ENCODE results near the gene IGLON5.

The IGLON5 gene

DNA sequence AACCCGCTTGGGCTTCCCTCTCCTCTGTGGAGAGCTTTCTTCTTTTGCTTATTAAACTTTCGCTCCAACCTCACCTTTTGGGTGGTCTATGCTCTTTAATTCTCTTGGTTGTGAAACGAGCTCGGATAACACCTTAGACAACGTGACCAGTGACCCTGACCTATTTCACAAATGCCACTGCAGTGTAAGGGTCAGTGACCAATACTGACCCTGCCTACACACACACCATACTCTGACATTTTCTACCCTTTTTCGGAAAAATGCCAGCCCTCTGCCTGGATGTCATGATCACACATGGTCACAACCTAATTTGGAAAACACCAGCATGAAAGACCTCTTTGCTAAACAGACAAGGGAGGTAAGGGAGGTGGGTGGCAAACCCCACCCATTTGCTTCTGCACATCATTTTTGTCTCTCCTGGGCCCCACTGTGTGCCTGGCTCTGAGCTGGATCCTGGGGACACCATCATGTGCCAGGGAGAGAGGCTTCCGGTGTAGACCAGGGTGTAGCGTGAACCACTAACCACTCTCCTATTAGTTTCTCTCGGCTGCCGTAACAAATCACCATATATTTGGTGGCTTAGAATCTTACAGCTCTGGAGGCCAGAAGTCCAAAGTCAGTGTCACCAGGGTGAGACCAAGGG is 44.8 kb downstream of the IGLON5 start:
- TF ChIP-seq, protein P1, sequence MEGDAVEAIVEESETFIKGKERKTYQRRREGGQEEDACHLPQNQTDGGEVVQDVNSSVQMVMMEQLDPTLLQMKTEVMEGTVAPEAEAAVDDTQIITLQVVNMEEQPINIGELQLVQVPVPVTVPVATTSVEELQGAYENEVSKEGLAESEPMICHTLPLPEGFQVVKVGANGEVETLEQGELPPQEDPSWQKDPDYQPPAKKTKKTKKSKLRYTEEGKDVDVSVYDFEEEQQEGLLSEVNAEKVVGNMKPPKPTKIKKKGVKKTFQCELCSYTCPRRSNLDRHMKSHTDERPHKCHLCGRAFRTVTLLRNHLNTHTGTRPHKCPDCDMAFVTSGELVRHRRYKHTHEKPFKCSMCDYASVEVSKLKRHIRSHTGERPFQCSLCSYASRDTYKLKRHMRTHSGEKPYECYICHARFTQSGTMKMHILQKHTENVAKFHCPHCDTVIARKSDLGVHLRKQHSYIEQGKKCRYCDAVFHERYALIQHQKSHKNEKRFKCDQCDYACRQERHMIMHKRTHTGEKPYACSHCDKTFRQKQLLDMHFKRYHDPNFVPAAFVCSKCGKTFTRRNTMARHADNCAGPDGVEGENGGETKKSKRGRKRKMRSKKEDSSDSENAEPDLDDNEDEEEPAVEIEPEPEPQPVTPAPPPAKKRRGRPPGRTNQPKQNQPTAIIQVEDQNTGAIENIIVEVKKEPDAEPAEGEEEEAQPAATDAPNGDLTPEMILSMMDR (conservative IDR thresholded peaks at IDR 0.05; ENCODE audit: low read length) = no peak
- DNase-seq (ENCODE audit: low read depth) = no peak
- H3K4me3 ChIP-seq (ENCODE audit: low read length) = no peak overlapping the region

DNA sequence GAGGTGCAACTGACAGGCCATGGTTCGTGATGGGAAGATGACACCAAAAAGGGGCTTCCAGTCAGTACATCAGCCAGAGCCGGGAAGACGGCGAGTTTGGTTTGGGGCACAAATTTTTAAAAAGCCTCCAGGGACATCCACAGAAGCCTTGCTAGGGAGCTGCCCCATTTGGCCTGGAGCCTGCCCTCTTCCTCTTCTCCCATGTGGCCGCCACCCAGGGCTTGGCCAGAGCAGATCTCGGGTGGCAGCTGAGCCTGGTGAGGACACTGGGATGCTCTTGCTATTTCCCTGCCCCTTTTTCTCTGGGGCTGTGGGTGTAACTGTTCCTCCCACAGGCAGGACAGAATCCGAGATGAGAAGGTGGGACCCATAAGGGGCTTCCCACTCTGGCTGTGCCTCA is 46.5 kb downstream of the IGLON5 start:
- no peak for DNase-seq (ENCODE audit: low read depth)
- no peak overlapping the region for H3K4me3 ChIP-seq (ENCODE audit: low read length)
- TF ChIP-seq, protein P1 (conservative IDR thresholded peaks at IDR 0.05; ENCODE audit: low read length) = no peak

DNA sequence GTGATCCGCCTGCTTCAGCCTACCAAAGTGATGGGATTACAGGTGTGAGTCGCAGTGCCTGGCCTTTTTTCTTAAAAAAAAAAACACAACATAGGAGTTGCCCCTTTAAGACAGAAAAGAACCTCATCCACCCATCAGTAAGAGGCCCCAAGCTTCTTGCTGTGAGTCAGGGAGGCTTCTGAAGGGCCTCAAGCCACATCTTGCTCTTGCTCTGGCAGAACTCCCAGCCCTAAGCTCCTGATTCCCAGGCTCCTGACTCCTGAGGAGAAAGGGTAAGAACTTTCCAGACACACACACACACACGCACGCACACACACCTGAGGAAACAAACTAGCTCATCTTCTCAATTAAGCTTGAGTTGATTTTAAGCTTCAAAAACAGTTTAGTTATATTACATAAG is 47.9 kb downstream of the IGLON5 start:
- no peak overlapping the region for H3K4me3 ChIP-seq (ENCODE audit: low read length)
- peak; percentile 90 for DNase-seq (ENCODE audit: low read depth)
- TF ChIP-seq, protein P1 (conservative IDR thresholded peaks at IDR 0.05; ENCODE audit: low read length) = no peak

DNA sequence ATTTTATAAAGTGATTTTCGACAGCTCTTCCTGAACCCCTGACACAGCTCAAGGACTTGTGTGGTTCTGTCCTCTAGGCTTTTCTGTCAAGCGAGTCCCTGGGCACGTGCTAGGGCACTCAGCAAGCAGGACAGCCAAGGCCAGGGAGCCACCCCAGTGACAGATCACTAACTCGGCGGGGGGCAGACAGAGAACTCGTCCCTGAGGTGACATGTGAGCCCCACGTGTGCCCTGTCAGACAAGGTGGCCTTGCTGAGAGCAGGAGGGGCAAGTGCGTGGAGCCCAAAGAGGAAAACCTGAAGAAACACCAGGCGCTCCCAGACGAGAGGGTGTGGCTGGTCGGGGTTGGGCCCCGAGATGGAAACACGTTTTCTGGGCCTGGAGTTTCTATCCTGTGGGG is 49.8 kb downstream of the IGLON5 start:
- H3K4me3 ChIP-seq (ENCODE audit: low read length) = no peak overlapping the region
- TF ChIP-seq, protein P1 (conservative IDR thresholded peaks at IDR 0.05; ENCODE audit: low read length) = no peak
- DNase-seq (ENCODE audit: low read depth) = no peak

DNA sequence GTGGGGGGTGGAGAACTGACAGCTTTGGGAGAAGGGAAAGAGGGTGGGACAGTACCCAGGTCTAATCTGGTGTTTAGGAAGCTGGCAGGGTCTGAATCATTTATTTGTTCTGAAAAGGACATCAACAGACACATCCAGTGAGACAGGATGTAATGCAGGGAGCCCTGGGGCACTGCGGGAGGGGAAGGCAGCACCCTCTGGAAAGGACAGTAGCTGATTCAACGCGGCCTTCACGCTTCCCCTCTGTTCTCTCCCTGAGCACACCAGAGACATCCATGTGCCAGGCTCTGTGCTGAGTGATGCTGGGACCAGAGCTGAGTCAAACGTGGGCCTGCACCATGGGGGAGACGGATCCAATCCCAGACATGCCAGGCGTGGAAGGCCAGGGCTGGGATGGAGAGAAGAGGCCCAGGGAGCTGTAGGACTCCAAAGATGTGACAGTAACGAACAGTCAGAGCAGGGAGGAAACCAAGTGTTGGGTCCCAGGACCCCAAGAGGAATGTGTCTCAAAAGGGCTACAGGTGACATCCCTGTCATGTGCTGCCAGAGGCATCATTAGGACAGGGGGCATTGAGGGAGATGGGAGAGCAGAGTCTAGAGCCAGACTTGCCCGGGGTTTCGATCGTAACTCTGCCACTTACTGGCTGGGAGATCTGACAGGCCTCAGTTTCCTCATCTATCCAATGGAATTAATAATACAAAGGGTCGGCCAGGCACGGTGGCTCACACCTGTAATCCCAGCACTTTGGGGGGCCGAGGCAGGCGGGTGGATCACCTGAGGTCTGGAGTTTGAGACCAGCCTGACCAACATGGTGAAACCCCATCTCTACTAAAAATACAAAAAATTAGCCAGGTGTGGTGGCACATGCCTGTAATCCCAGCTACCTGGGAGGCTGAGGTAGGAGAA is 53.0 kb downstream of the IGLON5 start:
- TF ChIP-seq, protein P1 (conservative IDR thresholded peaks at IDR 0.05; ENCODE audit: low read length) = no peak
- DNase-seq (ENCODE audit: low read depth) = no peak
- no peak overlapping the region for H3K4me3 ChIP-seq (ENCODE audit: low read length)

DNA sequence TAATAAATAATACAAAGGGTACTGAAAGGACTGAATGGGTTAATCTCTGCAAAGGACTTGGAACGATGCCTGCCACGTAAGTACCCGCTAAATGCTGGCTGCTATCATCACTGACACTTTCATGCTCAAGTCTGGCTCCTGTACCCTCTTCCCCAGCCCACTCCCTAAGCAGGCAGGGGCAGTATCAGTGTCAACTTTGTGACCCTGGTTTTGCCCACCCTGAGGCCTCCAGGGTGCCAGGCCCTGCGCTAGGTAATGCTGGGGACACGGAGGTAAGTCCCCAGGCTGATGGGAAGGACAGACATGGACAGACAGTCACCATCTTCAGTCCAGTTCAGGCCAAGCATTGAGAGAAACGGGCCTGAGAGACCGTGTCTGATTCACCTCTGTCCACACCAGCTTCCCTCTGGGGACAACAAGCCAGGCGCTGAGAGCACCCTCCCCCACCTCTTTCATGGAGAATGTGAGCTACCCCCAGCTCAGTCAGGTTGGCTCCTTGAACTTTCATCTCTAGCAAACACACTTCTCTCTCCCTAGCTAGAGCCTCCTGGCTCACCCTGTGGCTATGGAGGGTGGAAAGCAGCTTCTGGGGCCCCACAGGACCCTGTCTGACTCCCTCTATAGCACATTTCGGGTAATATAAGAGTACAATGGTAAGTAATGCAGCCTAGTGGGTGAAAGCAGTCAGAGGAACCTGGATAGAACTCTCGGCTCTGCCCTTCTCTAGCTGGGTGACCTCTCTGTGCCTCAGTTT is 53.9 kb downstream of the IGLON5 start:
- H3K4me3 ChIP-seq (ENCODE audit: low read length) = peak overlapping the region; percentile 94
- peak; percentile 41 for DNase-seq (ENCODE audit: low read depth)
- TF ChIP-seq, protein P1 (conservative IDR thresholded peaks at IDR 0.05; ENCODE audit: low read length) = peak; percentile 31
